ENCODE data around the gene CLMN. TPM values are rescaled to one million over a fixed set of nuclear protein-coding genes. Genes with fewer than 3 reads are reported as not detected.
A peak's percentile ranks its signal among the peaks of the same experiment; 100 is the strongest.

The CLMN gene
- total and polyA plus RNA-seq, 2 experiments from 2014 or later: 3.2 to 5.7 TPM

- peak; percentile 88 for ATAC-seq
- 0 out of 2 replicates have a peak overlapping the region, but pooled peaks have one; percentile 47 for H2AFZ ChIP-seq
- DNase-seq (ENCODE audit: low spot score): peak; percentile 42
- no peaks in the 10 kb centered on the region for H3K9me2 ChIP-seq (ENCODE audit: insufficient read depth)
- H3F3A ChIP-seq (replicated peaks; ENCODE audit: low read depth): no peaks in the 10 kb centered on the region
- H4K20me1 ChIP-seq (replicated peaks; ENCODE audit: insufficient read depth): no peaks in the 10 kb centered on the region
- Mint-ChIP-seq H3K27ac (no peak overlapping the region), H3K9me3 (peaks cover under 1% of the 10 kb centered on the region; the same call in 2 of the 3 replicates), H3K27me3 (ENCODE audit: insufficient read depth, low read depth, poor library complexity) (peaks cover 2% of the 10 kb centered on the region), H3K4me1 (no peaks in the 10 kb centered on the region; the same call in 1 of the 3 replicates), H3K4me3 (no peak overlapping the region), H3K36me3 (ENCODE audit: low read depth) (peaks cover under 1% of the 10 kb centered on the region; the same call in 1 of the 3 replicates)
- no peak overlapping the region for H3K27ac ChIP-seq (ENCODE audit: low read depth)
- no peaks in the 10 kb centered on the region for H3K36me3 ChIP-seq (ENCODE audit: insufficient read depth)
- H3K27me3 ChIP-seq (ENCODE audit: insufficient read depth): no peaks in the 10 kb centered on the region
- no peak overlapping the region for H3K4me3 ChIP-seq
- H3K79me2 ChIP-seq (replicated peaks; ENCODE audit: insufficient read depth): no peaks in the 10 kb centered on the region
- no peaks in the 10 kb centered on the region for H3K4me1 ChIP-seq (ENCODE audit: insufficient read depth)
- TF ChIP-seq ETS1 (IDR thresholded peaks at IDR 0.05): no peak
- TF ChIP-seq, protein P1, sequence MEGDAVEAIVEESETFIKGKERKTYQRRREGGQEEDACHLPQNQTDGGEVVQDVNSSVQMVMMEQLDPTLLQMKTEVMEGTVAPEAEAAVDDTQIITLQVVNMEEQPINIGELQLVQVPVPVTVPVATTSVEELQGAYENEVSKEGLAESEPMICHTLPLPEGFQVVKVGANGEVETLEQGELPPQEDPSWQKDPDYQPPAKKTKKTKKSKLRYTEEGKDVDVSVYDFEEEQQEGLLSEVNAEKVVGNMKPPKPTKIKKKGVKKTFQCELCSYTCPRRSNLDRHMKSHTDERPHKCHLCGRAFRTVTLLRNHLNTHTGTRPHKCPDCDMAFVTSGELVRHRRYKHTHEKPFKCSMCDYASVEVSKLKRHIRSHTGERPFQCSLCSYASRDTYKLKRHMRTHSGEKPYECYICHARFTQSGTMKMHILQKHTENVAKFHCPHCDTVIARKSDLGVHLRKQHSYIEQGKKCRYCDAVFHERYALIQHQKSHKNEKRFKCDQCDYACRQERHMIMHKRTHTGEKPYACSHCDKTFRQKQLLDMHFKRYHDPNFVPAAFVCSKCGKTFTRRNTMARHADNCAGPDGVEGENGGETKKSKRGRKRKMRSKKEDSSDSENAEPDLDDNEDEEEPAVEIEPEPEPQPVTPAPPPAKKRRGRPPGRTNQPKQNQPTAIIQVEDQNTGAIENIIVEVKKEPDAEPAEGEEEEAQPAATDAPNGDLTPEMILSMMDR (conservative IDR thresholded peaks at IDR 0.05; ENCODE audit: low read depth in 2 of 2): peak; percentile 24 to 76; a peak in 2 of 4 replicates
- no peak for TF ChIP-seq CREB1 (CRISPR knock-in tag; IDR thresholded peaks at IDR 0.05; ENCODE audit: low read depth)
- TF ChIP-seq EZH2phosphoT487 (IDR thresholded peaks at IDR 0.05; ENCODE audit: unreplicated experiment): no peak
- no peak for TF ChIP-seq ZNF331 (CRISPR knock-in tag; IDR thresholded peaks at IDR 0.05; ENCODE audit: low read depth)
- TF ChIP-seq POLR2AphosphoS5 (IDR thresholded peaks at IDR 0.05; ENCODE audit: low read depth): no peak
- H3K4me2 ChIP-seq: no peak overlapping the region
Measured at GRCh38 chr14:95348395-95349080, 28.8 kb upstream of the CLMN start.

DNA sequence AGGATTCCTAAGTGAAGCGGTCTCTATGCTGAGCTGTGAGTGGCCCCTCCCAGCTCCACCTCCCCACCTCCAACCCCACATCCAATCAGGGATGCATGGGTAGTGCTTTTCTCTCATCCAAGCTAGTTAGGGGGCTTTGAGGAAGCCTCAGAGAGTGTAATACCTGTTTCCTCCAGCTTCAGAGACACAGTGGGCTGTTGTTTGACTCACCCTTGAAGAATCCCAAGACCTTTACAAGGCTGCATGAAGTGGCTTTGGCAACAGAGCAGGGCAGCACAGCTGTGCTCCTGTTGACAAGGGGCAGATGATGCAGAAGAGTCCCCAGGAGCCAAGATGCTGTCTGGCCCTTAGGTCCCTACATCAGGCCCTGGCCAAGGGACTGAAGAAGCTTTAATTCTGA lies 27.1 kb upstream of the CLMN start:
- Mint-ChIP-seq H3K4me3 (no peak overlapping the region), H3K27me3 (ENCODE audit: insufficient read depth, low read depth, poor library complexity) (peaks cover 2% of the 10 kb centered on the region), H3K9me3 (no peaks in the 10 kb centered on the region), H3K36me3 (ENCODE audit: low read depth) (no peaks in the 10 kb centered on the region), H3K4me1 (no peaks in the 10 kb centered on the region; the same call in 1 of the 3 replicates), H3K27ac (no peak overlapping the region)
- peak; percentile 83 for ATAC-seq
- Histone ChIP-seq H3K79me2 (replicated peaks; ENCODE audit: insufficient read depth) (no peaks in the 10 kb centered on the region), H2AFZ (peak overlapping the region; percentile 14; the same call in 1 of the 2 replicates), H3K27me3 (ENCODE audit: insufficient read depth) (no peaks in the 10 kb centered on the region), H3K4me2 (no peak overlapping the region), H3K9me2 (ENCODE audit: insufficient read depth) (no peaks in the 10 kb centered on the region), H3F3A (replicated peaks; ENCODE audit: low read depth) (no peaks in the 10 kb centered on the region), H3K27ac (ENCODE audit: low read depth) (no peak overlapping the region), H3K4me3 (no peak overlapping the region), H4K20me1 (replicated peaks; ENCODE audit: insufficient read depth) (no peaks in the 10 kb centered on the region), H3K36me3 (ENCODE audit: insufficient read depth) (no peaks in the 10 kb centered on the region), H3K4me1 (ENCODE audit: insufficient read depth) (no peaks in the 10 kb centered on the region)
- DNase-seq (ENCODE audit: low spot score): peak; percentile 43
- TF ChIP-seq ZNF331 (CRISPR knock-in tag; IDR thresholded peaks at IDR 0.05; ENCODE audit: low read depth): no peak
- no peak for TF ChIP-seq ZNF462 (CRISPR knock-in tag; IDR thresholded peaks at IDR 0.05)
- no peak for TF ChIP-seq EZH2 (IDR thresholded peaks at IDR 0.05; ENCODE audit: low read depth, unreplicated experiment)
- TF ChIP-seq ZNF114 (CRISPR knock-in tag; IDR thresholded peaks at IDR 0.05): no peak
- no peak for TF ChIP-seq JUNB (IDR thresholded peaks at IDR 0.05; ENCODE audit: unreplicated experiment)
- TF ChIP-seq ETS1 (IDR thresholded peaks at IDR 0.05): no peak
